Pons (tissue), 1 donor: ENCODE data around the gene DARS1.
A peak's percentile ranks its signal among the peaks of the same experiment; 100 is the strongest.

Experiments
- DNase-seq: peaks from one replicate; pipeline ENCODE4 v3.0.0-alpha.2; 2016; ENCODE audit warnings: low spot score

Gene DARS1

GRCh38 chr2:135985018-135985825 lies at the start of gene DARS1:
Gene DARS1, minus strand, starts transcription at chr2:135985626. Its CDS starts 158 bp downstream, at chr2:135985468.
- peak; percentile 87 for DNase-seq

- DNase-seq = no peak
These were observed 49.2 kb upstream of the DARS1 start for GRCh38 chr2:136034629-136035028.

GRCh38 chr2:136032817-136033535 lies 47.5 kb upstream of the DARS1 start:
- no peak for DNase-seq

- no peak for DNase-seq
These were observed 46.8 kb upstream of the DARS1 start for GRCh38 chr2:136032192-136032591.

GRCh38 chr2:136031711-136032110 lies 46.3 kb upstream of the DARS1 start:
- no peak for DNase-seq

GRCh38 chr2:136030406-136030805 lies 45.0 kb upstream of the DARS1 start:
- DNase-seq = no peak

GRCh38 chr2:136029149-136029548 lies 43.7 kb upstream of the DARS1 start:
- no peak for DNase-seq

GRCh38 chr2:136028001-136028400 lies 42.6 kb upstream of the DARS1 start:
- DNase-seq = no peak

- no peak for DNase-seq
These were observed 41.7 kb upstream of the DARS1 start for GRCh38 chr2:136027112-136027511.

- peak; percentile 87 for DNase-seq
These were observed 39.9 kb upstream of the DARS1 start for GRCh38 chr2:136025057-136025973.

- no peak for DNase-seq
These were observed 39.2 kb upstream of the DARS1 start for GRCh38 chr2:136024616-136025015.

- DNase-seq = no peak
These were observed 38.8 kb upstream of the DARS1 start for GRCh38 chr2:136024185-136024584.

- no peak for DNase-seq
These were observed 38.0 kb upstream of the DARS1 start for GRCh38 chr2:136023416-136023815.

- no peak for DNase-seq
These were observed 37.1 kb upstream of the DARS1 start for GRCh38 chr2:136022396-136023146.

- peak; percentile 78 for DNase-seq
These were observed 36.5 kb upstream of the DARS1 start for GRCh38 chr2:136021976-136022375.

- DNase-seq = peak; percentile 79
These were observed 36.0 kb upstream of the DARS1 start for GRCh38 chr2:136021406-136021805.

- peak; percentile 23 for DNase-seq
These were observed 35.4 kb upstream of the DARS1 start for GRCh38 chr2:136020831-136021230.

- no peak for DNase-seq
These were observed 34.4 kb upstream of the DARS1 start for GRCh38 chr2:136019825-136020224.

GRCh38 chr2:136019306-136019705 lies 33.9 kb upstream of the DARS1 start:
- no peak for DNase-seq

- no peak for DNase-seq
These were observed 32.4 kb upstream of the DARS1 start for GRCh38 chr2:136017786-136018185.

- no peak for DNase-seq
These were observed 31.4 kb upstream of the DARS1 start for GRCh38 chr2:136016836-136017235.

GRCh38 chr2:136016427-136016826 lies 31.0 kb upstream of the DARS1 start:
- DNase-seq = no peak
